GM12891 (cell line): ENCODE data around the gene RALGDS.

Experiments
- PAX5 ChIP-seq: IDR thresholded peaks from 2 replicates; pipeline ENCODE4 v1.6.1; 2011; ENCODE audit warnings: low read length, moderate library complexity, mild to moderate bottlenecking; ENCODE audit not compliant: insufficient read depth, severe bottlenecking
- POLR2A ChIP-seq: IDR thresholded peaks from 2 replicates; pipeline ENCODE4 v1.6.1; 2011; ENCODE audit warnings: low read depth, low read length, control low read depth
- POLR2AphosphoS5 ChIP-seq: IDR thresholded peaks from 2 replicates; pipeline ENCODE4 v1.6.1; 2011; ENCODE audit warnings: low read depth, low read length, control low read depth
- SPI1 ChIP-seq: IDR thresholded peaks from 2 replicates; pipeline ENCODE4 v1.6.1; 2011; ENCODE audit warnings: low read depth, low read length, control low read depth
- TAF1 ChIP-seq: IDR thresholded peaks from 2 replicates; pipeline ENCODE4 v1.6.1; 2011; ENCODE audit warnings: low read depth, low read length, control low read depth

GRCh38 chr9:133167096-133167730, 46.2 kb upstream of the RALGDS start:
- TF ChIP-seq PAX5: no peak
- TF ChIP-seq POLR2A: no peak
- no peak for TF ChIP-seq POLR2AphosphoS5
- no peak for TF ChIP-seq TAF1
- no peak for TF ChIP-seq SPI1
